ENCODE results near the gene LUC7L3.
"Not testable (repeated sequence)": the region's sequence is repeated elsewhere in the genome, so short reads cannot be mapped to it uniquely, and the experiment has no call there.

Gene LUC7L3

GRCh38 chr17:50719144-50719923 lies at the start of gene LUC7L3:
TSS of gene LUC7L3 (plus strand) at chr17:50719603. CDS start at chr17:50719733, 130 bp downstream.
- Histone ChIP-seq H3K9me3 (ENCODE audit: control insufficient read depth, insufficient read depth, low read length) (no peaks in the 10 kb centered on the region), H3K36me3 (ENCODE audit: insufficient read depth, low read length) (no peaks in the 10 kb centered on the region), H3K4me1 (ENCODE audit: insufficient read depth, low read length) (peaks cover 11% of the 10 kb centered on the region), H3K9ac (ENCODE audit: low read depth, low read length) (peak within 1 kb of the TSS; percentile 99)

DNA sequence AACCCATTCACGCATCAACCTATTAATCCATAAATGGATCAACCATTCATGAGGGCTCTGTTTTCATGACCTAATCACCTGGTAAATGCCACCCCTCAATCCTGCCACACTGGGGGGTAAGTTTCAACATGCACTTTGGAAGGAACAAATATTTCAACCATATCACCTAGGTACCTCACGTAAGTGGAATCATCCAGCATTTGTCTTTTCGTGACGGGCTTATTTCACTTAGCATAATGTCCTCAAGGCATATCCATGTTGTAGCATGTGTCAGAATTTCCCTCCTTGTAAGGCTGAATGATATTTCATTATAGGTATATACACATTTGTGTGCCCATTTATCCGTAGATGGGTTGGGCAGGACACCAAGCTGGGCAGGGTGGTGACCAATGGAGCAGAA lies 47.3 kb upstream of the LUC7L3 start:
- H3K9me3 ChIP-seq (ENCODE audit: control insufficient read depth, insufficient read depth, low read length): no peaks in the 10 kb centered on the region
- peaks cover 20% of the 10 kb centered on the region for H3K4me1 ChIP-seq (ENCODE audit: insufficient read depth, low read length)
- H3K9ac ChIP-seq (ENCODE audit: low read depth, low read length): no peak overlapping the region
- H3K36me3 ChIP-seq (ENCODE audit: insufficient read depth, low read length): no peaks in the 10 kb centered on the region

DNA sequence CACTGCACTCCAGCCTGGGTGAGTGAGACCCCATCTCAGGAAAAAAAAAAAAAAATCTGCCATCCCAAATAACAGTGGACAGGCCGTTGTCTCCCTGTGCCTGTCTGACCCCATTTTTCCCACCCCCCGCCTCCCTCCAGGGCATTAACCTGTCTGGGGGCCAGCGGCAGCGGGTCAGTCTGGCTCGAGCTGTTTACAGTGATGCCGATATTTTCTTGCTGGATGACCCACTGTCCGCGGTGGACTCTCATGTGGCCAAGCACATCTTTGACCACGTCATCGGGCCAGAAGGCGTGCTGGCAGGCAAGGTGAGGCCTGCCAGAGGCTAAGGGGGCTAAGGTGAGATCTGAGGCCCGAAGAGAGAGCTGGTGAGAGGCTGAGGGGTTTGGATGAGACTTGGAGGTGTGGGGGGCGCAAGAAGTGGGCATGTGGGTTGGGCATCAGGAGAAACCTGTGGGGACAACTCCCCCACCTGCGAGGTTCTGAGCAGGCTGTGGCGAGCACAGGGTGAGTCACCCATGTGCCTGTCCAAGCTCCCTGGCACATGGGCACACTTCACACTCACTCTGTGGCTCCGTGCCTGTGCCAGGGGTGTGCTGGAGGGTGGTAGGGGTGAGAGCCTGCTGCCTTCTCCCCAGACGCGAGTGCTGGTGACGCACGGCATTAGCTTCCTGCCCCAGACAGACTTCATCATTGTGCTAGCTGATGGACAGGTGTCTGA lies 46.4 kb upstream of the LUC7L3 start:
- Histone ChIP-seq H3K9ac (ENCODE audit: low read depth, low read length) (no peak overlapping the region), H3K4me1 (ENCODE audit: insufficient read depth, low read length) (peaks cover 12% of the 10 kb centered on the region), H3K9me3 (ENCODE audit: control insufficient read depth, insufficient read depth, low read length) (no peaks in the 10 kb centered on the region), H3K36me3 (ENCODE audit: insufficient read depth, low read length) (no peaks in the 10 kb centered on the region)

DNA sequence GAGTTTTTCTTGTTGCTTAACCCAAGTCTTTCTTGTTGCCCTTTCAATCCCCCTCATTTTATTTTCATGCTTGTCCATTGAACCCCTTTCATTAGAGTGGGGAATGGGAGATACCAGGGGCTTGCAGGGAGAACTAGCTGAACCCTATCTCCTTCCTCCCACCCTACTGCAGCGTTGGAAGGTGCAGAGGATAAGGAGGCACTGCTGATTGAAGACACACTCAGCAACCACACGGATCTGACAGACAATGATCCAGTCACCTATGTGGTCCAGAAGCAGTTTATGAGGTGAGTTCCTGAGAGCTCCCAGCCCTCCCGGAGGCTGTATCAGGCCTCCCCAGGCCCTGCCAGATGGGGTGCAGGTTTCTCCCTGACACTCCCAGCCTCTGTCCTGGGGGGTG lies 44.2 kb upstream of the LUC7L3 start:
- no peaks in the 10 kb centered on the region; the same call in 1 of the 2 replicates for H3K4me1 ChIP-seq (ENCODE audit: insufficient read depth, low read length)

GRCh38 chr17:50675627-50676026 lies 43.8 kb upstream of the LUC7L3 start:
- no peaks in the 10 kb centered on the region; the same call in 1 of the 2 replicates for H3K4me1 ChIP-seq (ENCODE audit: insufficient read depth, low read length)
- H3K9me3 ChIP-seq (ENCODE audit: control insufficient read depth, insufficient read depth, low read length): no peaks in the 10 kb centered on the region
- H3K9ac ChIP-seq (ENCODE audit: low read depth, low read length): no peak overlapping the region
- H3K36me3 ChIP-seq (ENCODE audit: insufficient read depth, low read length): no peaks in the 10 kb centered on the region

More for the DNA sequence above, 44.2 kb upstream of the LUC7L3 start:
- Histone ChIP-seq H3K36me3 (ENCODE audit: insufficient read depth, low read length) (no peaks in the 10 kb centered on the region), H3K9ac (ENCODE audit: low read depth, low read length) (no peak overlapping the region), H3K9me3 (ENCODE audit: control insufficient read depth, insufficient read depth, low read length) (no peaks in the 10 kb centered on the region)

- H3K9me3 ChIP-seq (ENCODE audit: control insufficient read depth, insufficient read depth, low read length): no peaks in the 10 kb centered on the region
- H3K9ac ChIP-seq (ENCODE audit: low read depth, low read length): no peak overlapping the region
- no peaks in the 10 kb centered on the region for H3K36me3 ChIP-seq (ENCODE audit: insufficient read depth, low read length)
- H3K4me1 ChIP-seq (ENCODE audit: insufficient read depth, low read length): peaks cover 3% of the 10 kb centered on the region; the same call in 1 of the 2 replicates
These were observed 43.1 kb upstream of the LUC7L3 start for GRCh38 chr17:50676065-50676975.

DNA sequence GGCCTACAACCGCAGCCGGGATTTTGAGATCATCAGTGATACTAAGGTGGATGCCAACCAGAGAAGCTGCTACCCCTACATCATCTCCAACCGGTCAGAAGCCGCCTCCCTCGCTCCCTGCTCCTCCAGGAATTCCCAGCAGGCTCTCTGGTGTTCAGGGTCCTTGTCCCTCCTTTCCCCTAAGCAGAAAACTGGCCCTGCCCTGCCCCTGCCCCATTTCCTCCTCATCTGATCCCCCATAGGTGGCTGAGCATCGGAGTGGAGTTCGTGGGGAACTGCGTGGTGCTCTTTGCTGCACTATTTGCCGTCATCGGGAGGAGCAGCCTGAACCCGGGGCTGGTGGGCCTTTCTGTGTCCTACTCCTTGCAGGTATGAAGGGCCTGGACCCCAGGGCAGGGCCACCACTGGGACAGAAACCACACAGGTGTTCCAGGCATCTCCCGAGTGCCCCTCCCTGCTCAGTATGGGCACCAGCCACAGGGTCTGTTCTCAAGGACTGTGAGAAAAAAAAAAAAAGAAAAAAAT lies 41.5 kb upstream of the LUC7L3 start:
- Histone ChIP-seq H3K4me1 (ENCODE audit: insufficient read depth, low read length) (peaks cover 6% of the 10 kb centered on the region; the same call in 1 of the 2 replicates), H3K9me3 (ENCODE audit: control insufficient read depth, insufficient read depth, low read length) (no peaks in the 10 kb centered on the region), H3K36me3 (ENCODE audit: insufficient read depth, low read length) (no peaks in the 10 kb centered on the region), H3K9ac (ENCODE audit: low read depth, low read length) (no peak overlapping the region)

DNA sequence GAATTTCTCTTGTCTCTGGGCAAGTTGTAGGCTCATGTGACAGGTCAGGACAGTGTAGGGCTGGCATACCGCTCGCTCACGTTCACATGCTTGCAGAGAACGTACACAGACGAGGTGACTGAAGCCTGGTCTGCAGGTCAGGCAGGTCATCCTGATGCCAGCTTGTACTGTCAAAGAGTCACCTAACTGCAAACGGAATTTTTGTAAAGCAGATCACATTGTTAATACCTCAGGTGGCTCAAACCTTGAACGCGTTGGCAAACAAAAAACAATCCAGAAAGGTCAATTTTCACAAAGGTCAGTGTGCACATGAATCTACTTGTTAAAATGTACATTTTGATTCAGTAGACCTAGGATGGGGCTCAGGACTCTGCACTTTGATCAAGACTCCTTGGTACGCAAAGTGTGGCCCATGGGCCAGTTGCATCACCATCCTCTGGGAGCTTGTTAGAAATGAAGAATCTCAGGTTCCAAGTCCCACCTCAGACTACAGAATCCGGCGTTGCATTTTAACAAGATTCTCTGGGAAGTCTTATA lies 40.3 kb upstream of the LUC7L3 start:
- H3K4me1 ChIP-seq (ENCODE audit: insufficient read depth, low read length): peaks cover 6% of the 10 kb centered on the region; the same call in 1 of the 2 replicates
- H3K36me3 ChIP-seq (ENCODE audit: insufficient read depth, low read length): no peaks in the 10 kb centered on the region

DNA sequence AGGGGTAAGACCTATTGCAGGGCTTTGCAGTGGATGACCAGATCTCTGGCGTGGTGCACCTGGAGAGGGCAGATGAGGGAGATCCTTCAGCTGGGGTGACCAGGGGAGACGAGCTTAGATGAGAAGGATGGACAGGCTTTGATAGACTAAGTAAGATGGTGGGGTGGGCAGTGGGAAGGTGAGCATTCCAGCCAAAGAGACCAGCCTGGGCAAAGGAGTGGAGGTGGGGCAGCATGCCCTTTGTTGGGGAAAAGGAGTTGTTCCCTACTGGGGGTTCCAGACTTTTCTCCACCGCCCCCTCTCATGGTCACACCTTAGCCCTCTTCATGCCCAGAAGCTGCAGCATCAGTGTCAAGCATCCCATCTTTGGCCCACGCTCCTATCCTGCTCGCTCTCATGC lies 39.3 kb upstream of the LUC7L3 start:
- Histone ChIP-seq H3K36me3 (ENCODE audit: insufficient read depth, low read length) (no peaks in the 10 kb centered on the region), H3K9ac (ENCODE audit: low read depth, low read length) (no peak overlapping the region), H3K9me3 (ENCODE audit: control insufficient read depth, insufficient read depth, low read length) (no peaks in the 10 kb centered on the region), H3K4me1 (ENCODE audit: insufficient read depth, low read length) (peaks cover 6% of the 10 kb centered on the region; the same call in 1 of the 2 replicates)

More for the DNA sequence above, 40.3 kb upstream of the LUC7L3 start:
- no peaks in the 10 kb centered on the region for H3K9me3 ChIP-seq (ENCODE audit: control insufficient read depth, insufficient read depth, low read length)
- H3K9ac ChIP-seq (ENCODE audit: low read depth, low read length): no peak overlapping the region

DNA sequence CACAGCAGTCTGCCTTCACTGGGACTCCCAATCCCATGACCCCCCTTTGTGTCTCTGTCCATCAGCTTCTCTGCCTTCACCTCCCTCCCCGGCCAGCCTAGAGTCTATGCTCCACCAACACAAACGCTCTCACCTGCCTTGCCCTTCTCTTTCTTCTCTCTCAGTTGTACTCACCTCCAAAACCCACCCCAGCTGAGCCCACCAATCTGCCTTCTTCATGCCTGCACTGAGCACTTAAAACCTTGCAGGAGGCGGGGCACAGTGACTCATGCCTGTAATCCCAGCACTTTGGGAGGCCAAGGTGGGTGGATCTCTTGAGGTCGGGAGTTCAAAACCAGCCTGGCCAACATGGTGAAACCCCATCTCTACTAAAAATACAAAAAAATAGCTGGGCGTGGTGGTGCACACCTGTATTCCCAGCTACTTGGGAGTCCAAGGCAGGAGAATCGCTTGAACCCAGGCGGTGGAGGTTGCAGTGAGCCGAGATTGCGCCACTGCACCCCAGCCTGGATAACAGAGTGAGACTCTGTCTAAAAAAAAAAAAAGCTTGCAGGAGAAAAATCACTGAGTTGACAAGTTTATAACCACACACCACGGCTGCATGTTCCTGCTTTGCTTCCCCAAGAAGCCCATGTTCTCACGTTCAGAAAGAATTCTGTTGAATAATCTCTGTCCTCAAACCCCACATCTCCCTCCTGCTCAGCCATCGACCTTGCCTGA lies 38.7 kb upstream of the LUC7L3 start:
- H3K9ac ChIP-seq (ENCODE audit: low read depth, low read length); H3K4me1 ChIP-seq (ENCODE audit: insufficient read depth, low read length): not testable (repeated sequence)

DNA sequence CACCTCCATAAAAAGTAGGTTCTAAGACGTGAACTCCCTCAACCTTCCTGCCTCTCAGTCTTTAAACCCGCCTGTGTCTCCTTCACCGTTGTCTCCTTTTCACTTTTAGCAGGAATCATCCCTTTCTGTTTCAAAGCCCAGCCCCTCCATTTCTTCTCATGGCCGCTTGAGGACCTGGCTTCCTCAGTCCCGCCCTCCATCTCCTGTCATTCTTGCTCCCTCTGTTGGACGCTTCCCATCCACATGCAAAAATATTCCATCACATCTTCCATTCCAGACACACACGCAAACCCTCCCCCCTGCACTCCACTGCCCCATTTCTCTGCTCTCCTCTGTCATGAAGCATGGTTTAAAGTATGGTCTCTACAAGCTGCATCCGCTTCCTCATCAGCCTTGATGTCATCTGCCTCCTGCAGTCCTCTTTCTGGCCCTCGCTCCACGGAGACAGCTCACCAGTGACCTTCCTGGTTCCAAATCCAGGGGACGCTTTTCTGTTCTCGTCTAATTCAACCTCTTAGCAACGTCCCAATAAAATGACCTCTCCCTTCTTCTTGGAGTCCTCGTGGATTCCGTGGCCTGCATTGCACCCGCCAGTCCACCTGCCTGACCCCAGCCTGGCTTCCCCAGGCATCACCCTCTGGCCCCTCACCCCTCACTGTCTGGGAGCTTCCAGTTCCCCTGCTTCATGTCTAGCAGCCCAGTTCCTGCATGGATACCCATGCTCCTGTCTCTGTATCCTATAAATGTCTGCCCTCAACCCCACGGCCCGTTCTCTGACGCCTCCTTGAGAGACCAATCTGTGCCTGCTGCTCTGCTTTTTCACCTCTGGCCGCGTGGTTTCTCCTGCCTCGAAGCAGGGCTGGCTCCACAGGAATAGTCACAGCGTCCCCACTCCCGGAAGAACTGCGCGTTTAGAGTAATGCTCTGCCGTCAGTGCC lies 37.9 kb upstream of the LUC7L3 start:
- no peaks in the 10 kb centered on the region for H3K36me3 ChIP-seq (ENCODE audit: insufficient read depth, low read length)
- no peak overlapping the region for H3K9ac ChIP-seq (ENCODE audit: low read depth, low read length)
- no peaks in the 10 kb centered on the region for H3K9me3 ChIP-seq (ENCODE audit: control insufficient read depth, insufficient read depth, low read length)
- H3K4me1 ChIP-seq (ENCODE audit: insufficient read depth, low read length): peaks cover 12% of the 10 kb centered on the region; the same call in 1 of the 2 replicates

More for the DNA sequence above, 38.7 kb upstream of the LUC7L3 start:
- H3K36me3 ChIP-seq (ENCODE audit: insufficient read depth, low read length); H3K9me3 ChIP-seq (ENCODE audit: control insufficient read depth, insufficient read depth, low read length): not testable (repeated sequence)

DNA sequence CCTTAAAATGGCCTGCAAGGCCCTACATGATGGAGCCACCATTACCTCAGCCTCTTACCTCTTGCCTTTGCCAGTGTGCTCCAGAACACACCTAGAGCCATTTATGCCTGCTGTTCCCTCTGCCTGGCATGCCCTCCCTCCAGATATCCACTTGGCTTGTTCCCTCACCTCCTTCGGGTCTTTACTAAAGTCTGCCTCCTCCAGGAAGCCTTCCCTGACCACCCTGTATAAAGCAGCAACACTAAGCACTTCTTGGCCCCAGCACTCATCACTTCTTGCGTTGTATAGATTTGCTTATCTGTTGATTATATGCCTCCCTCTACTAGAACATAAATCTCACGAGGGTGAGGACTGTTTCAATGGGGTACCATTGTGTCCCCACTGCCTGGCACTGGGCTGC lies 37.0 kb upstream of the LUC7L3 start:
- peaks cover 20% of the 10 kb centered on the region; the same call in 1 of the 2 replicates for H3K4me1 ChIP-seq (ENCODE audit: insufficient read depth, low read length)
- H3K9me3 ChIP-seq (ENCODE audit: control insufficient read depth, insufficient read depth, low read length): no peaks in the 10 kb centered on the region
- H3K36me3 ChIP-seq (ENCODE audit: insufficient read depth, low read length): no peaks in the 10 kb centered on the region
- no peak overlapping the region for H3K9ac ChIP-seq (ENCODE audit: low read depth, low read length)
